ENCODE measurements around the gene MTOR. TPM values are rescaled to one million over a fixed set of nuclear protein-coding genes. Genes with fewer than 3 reads are reported as not detected.

Gene MTOR
- total and polyA plus RNA-seq, 2 experiments from 2014 or later, result 10.6 to 30.7 TPM

DNA sequence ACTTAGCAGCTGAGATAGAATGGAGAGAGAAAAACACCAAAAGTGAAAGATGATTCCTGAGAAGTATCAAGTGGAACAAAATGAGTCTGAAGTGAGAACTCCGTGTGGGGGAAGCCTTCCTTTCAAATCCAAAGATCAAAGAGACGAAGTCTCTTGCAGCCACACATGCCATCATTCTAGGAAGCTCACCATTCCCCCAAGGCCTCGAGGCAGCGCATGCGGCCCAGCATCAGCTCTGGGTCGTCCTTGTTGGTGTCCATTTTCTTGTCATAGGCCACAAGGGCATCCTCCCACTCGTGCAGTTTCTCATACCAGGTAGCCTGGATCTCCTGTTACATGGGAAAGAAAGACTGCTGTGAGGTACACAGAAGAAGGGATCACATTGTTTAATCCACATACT, 105.4 kb downstream of the MTOR start:
- H3K27me3 ChIP-seq (replicated peaks; ENCODE audit: insufficient read depth), result no peaks in the 10 kb centered on the region
- DNase-seq, result no peak
- H2AFZ ChIP-seq, result no peak overlapping the region
- no peak overlapping the region for H3K4me2 ChIP-seq (ENCODE audit: unreplicated experiment)
- H3K9me3 ChIP-seq (ENCODE audit: low read depth), result no peaks in the 10 kb centered on the region
- no peaks in the 10 kb centered on the region; the same call in 1 of the 2 replicates for H3K79me2 ChIP-seq (ENCODE audit: insufficient read depth)
- TF ChIP-seq EZH2 (IDR thresholded peaks at IDR 0.05; ENCODE audit: insufficient read depth, poor library complexity, severe bottlenecking), result no peak
- TF ChIP-seq EZH2phosphoT487 (IDR thresholded peaks at IDR 0.05; ENCODE audit: insufficient read depth, low read depth), result no peak
- in situ Hi-C loops (cut with MboI), result no loop called here
- peaks cover 10% of the 10 kb centered on the region; the same call in 1 of the 2 replicates for H3K36me3 ChIP-seq (ENCODE audit: low read depth)
- H4K20me1 ChIP-seq (ENCODE audit: insufficient read depth), result no peaks in the 10 kb centered on the region
- peaks cover 22% of the 10 kb centered on the region for H3F3A ChIP-seq (ENCODE audit: insufficient read depth)
- no peaks in the 10 kb centered on the region for H3K9me2 ChIP-seq (ENCODE audit: insufficient read depth)
- no peak overlapping the region for H3K4me3 ChIP-seq
- H3K9ac ChIP-seq, result no peak overlapping the region; the same call in 1 of the 2 replicates
- peak overlapping the region; percentile 99; the same call in 1 of the 2 replicates for H3K27ac ChIP-seq
- peaks cover 25% of the 10 kb centered on the region for H3K4me1 ChIP-seq (ENCODE audit: insufficient read depth)
- WGBS, 2 experiments (ENCODE audit: low coverage in 1 of 2, low lambda C conversion rate in 2 of 2, missing lambda C conversion rate in 2 of 2), result 97 to 99% methylated on average over 7 of the region's 7 CpGs

DNA sequence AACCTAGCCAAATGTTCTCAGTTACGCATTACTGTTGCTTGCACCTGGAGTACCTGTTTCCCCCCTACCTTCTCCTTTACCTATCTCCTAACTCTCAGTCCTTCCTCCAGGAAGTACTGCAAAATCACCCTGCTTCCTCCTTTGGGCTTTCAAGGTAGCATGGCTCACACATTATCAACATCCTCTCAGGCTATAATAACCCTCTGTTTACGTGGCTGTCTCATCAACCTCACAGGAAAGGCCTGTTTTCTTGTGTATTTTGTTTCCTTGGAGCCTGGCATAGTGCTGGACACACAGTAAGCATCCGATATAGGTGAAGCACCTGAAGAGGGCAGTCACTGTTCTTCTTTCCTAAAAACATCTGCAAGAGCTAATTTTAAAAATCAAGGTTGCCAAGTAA, 105.9 kb downstream of the MTOR start:
- no peak for DNase-seq
- no peak overlapping the region for H3K27ac ChIP-seq
- H3K4me1 ChIP-seq (ENCODE audit: insufficient read depth), result peaks cover 25% of the 10 kb centered on the region
- H3F3A ChIP-seq (ENCODE audit: insufficient read depth), result peaks cover 22% of the 10 kb centered on the region
- no peaks in the 10 kb centered on the region for H3K9me2 ChIP-seq (ENCODE audit: insufficient read depth)
- 94 to 97% methylated on average over 3 of the region's 3 CpGs for WGBS, 2 experiments (ENCODE audit: low coverage in 1 of 2, low lambda C conversion rate in 2 of 2, missing lambda C conversion rate in 2 of 2)
- H3K79me2 ChIP-seq (ENCODE audit: insufficient read depth), result no peaks in the 10 kb centered on the region; the same call in 1 of the 2 replicates
- in situ Hi-C loops (cut with MboI), result no loop called here
- no peak overlapping the region for H3K4me2 ChIP-seq (ENCODE audit: unreplicated experiment)
- H4K20me1 ChIP-seq (ENCODE audit: insufficient read depth), result no peaks in the 10 kb centered on the region
- no peak for TF ChIP-seq EZH2 (IDR thresholded peaks at IDR 0.05; ENCODE audit: insufficient read depth, poor library complexity, severe bottlenecking)
- TF ChIP-seq EZH2phosphoT487 (IDR thresholded peaks at IDR 0.05; ENCODE audit: insufficient read depth, low read depth), result no peak
- H3K36me3 ChIP-seq (ENCODE audit: low read depth), result peaks cover 10% of the 10 kb centered on the region; the same call in 1 of the 2 replicates
- no peak overlapping the region for H2AFZ ChIP-seq
- no peak overlapping the region for H3K4me3 ChIP-seq
- H3K9ac ChIP-seq, result no peak overlapping the region
- no peaks in the 10 kb centered on the region for H3K9me3 ChIP-seq (ENCODE audit: low read depth)
- no peaks in the 10 kb centered on the region for H3K27me3 ChIP-seq (replicated peaks; ENCODE audit: insufficient read depth)

- H2AFZ ChIP-seq, result no peak overlapping the region
- H3K9me2 ChIP-seq (ENCODE audit: insufficient read depth), result no peaks in the 10 kb centered on the region
- in situ Hi-C loops (cut with MboI), result no loop called here
- no peak overlapping the region for H3K4me2 ChIP-seq (ENCODE audit: unreplicated experiment)
- H3K9me3 ChIP-seq (ENCODE audit: low read depth), result no peaks in the 10 kb centered on the region
- peaks cover 12% of the 10 kb centered on the region for H3K4me1 ChIP-seq (ENCODE audit: insufficient read depth)
- H3K79me2 ChIP-seq (ENCODE audit: insufficient read depth), result no peaks in the 10 kb centered on the region
- H3F3A ChIP-seq (ENCODE audit: insufficient read depth), result peaks cover 9% of the 10 kb centered on the region
- H3K4me3 ChIP-seq, result no peak overlapping the region
- H3K9ac ChIP-seq, result no peak overlapping the region
- whole genome bisulfite sequencing, 2 experiments (ENCODE audit: low coverage in 1 of 2, low lambda C conversion rate in 2 of 2, missing lambda C conversion rate in 2 of 2), result 99% methylated on average over 3 of the region's 3 CpGs
- no peaks in the 10 kb centered on the region for H3K27me3 ChIP-seq (replicated peaks; ENCODE audit: insufficient read depth)
- peaks cover 10% of the 10 kb centered on the region; the same call in 1 of the 2 replicates for H3K36me3 ChIP-seq (ENCODE audit: low read depth)
- no peak overlapping the region for H3K27ac ChIP-seq
- H4K20me1 ChIP-seq (ENCODE audit: insufficient read depth), result no peaks in the 10 kb centered on the region
- no peak for DNase-seq
- TF ChIP-seq EZH2 (IDR thresholded peaks at IDR 0.05; ENCODE audit: insufficient read depth, poor library complexity, severe bottlenecking), result no peak
- TF ChIP-seq EZH2phosphoT487 (IDR thresholded peaks at IDR 0.05; ENCODE audit: insufficient read depth, low read depth), result no peak
These were observed 109.2 kb downstream of the MTOR start for GRCh38 chr1:11153184-11153583.

- no peak for TF ChIP-seq EZH2 (IDR thresholded peaks at IDR 0.05; ENCODE audit: insufficient read depth, poor library complexity, severe bottlenecking)
- TF ChIP-seq EZH2phosphoT487 (IDR thresholded peaks at IDR 0.05; ENCODE audit: insufficient read depth, low read depth), result no peak
- no peaks in the 10 kb centered on the region for H4K20me1 ChIP-seq (ENCODE audit: insufficient read depth)
- DNase-seq, result no peak
- no peaks in the 10 kb centered on the region for H3K79me2 ChIP-seq (ENCODE audit: insufficient read depth)
- no peak overlapping the region for H3K27ac ChIP-seq
- no peaks in the 10 kb centered on the region for H3K9me3 ChIP-seq (ENCODE audit: low read depth)
- peaks cover 4% of the 10 kb centered on the region; the same call in 1 of the 2 replicates for H3F3A ChIP-seq (ENCODE audit: insufficient read depth)
- H2AFZ ChIP-seq, result no peak overlapping the region
- 89 to 93% methylated on average over 9 of the region's 9 CpGs for WGBS, 2 experiments (ENCODE audit: low coverage in 1 of 2, low lambda C conversion rate in 2 of 2, missing lambda C conversion rate in 2 of 2)
- H3K27me3 ChIP-seq (replicated peaks; ENCODE audit: insufficient read depth), result no peaks in the 10 kb centered on the region
- no peak overlapping the region for H3K9ac ChIP-seq
- in situ Hi-C loops (cut with MboI), result no loop called here
- H3K4me2 ChIP-seq (ENCODE audit: unreplicated experiment), result no peak overlapping the region
- H3K4me3 ChIP-seq, result no peak overlapping the region
- no peaks in the 10 kb centered on the region for H3K9me2 ChIP-seq (ENCODE audit: insufficient read depth)
- peaks cover 10% of the 10 kb centered on the region; the same call in 1 of the 2 replicates for H3K36me3 ChIP-seq (ENCODE audit: low read depth)
- H3K4me1 ChIP-seq (ENCODE audit: insufficient read depth), result peaks cover 8% of the 10 kb centered on the region
These were observed 109.6 kb downstream of the MTOR start for GRCh38 chr1:11152755-11153154.
